NCI-H748 treated with DMSO at 0.1 percent for 48 hours (cell line): ENCODE measurements around the gene WNT5B.
"Not testable (repeated sequence)": the region's sequence is repeated elsewhere in the genome, so short reads cannot be mapped to it uniquely, and the experiment has no call there.

ENCODE experiments used
- DNase-seq: peaks from one replicate; lab custom pipeline; 2025; lab: John Stamatoyannopoulos, UW

WNT5B gene

GRCh38 chr12:1691123-1692007 lies 62.3 kb downstream of the WNT5B start:
- DNase-seq: peak; percentile 2

DNA sequence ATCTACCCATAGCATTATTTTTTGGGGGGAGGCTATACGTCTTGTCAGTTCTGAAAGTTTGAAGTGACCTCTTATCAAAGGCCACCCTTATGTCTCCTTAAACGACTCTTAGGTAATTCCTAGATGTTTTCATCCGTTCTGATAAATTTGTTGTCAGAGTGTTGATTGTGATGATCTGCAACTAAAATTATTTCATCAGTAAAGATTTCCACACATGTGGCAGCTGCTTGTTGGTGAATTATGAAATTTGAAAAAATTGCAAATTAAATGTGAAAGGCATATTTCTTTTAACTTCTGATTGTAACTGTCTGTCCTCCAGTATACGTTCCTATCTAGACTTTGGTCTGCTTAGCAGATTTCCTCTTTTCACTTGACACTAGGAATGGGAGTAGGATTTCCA lies 63.2 kb downstream of the WNT5B start:
- no peak for DNase-seq

GRCh38 chr12:1692895-1693610 lies 64.0 kb downstream of the WNT5B start:
- no peak for DNase-seq

GRCh38 chr12:1695097-1695496 lies 66.1 kb downstream of the WNT5B start:
- DNase-seq: not testable (repeated sequence)

- DNase-seq: no peak
Observed at GRCh38 chr12:1695886-1696670, 67.0 kb downstream of the WNT5B start.

DNA sequence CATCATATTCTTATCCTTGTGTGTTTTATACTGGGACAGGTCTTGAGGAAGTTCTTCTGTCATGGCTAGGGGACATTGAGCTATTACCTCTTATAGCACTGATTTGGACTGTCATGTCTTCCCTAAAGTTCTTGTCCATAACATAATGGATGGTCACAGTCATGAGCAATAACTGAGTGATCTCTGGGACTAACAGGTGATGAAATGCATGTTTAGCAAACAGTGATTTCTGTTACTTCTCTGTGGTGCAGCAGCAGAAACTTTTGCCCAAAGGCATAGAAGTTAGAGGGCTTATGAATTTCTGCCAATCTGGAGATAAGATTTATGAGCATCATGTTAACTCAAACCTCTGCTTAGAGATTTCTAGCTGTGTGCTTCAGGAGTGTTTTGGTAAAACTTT lies 67.8 kb downstream of the WNT5B start:
- DNase-seq: no peak
